Peyer's patch (tissue), 4 donors: ENCODE data around the gene SPAG9.

Source experiments
- CTCF ChIP-seq, 6 experiments: fragments of 450-650 bp in 4 of 6; fragments of 200-600 bp in 2 of 6; sonication (generic) in 1 of 6; IDR thresholded peaks; one replicate each; pipeline ENCODE4 v1.5.1; 2017 to 2019; ENCODE audit warnings: antibody characterized with exemption in 6 of 6, mild to moderate bottlenecking in 3 of 6, moderate library complexity in 1 of 6
- POLR2A ChIP-seq, 2 donors: fragments of 450-650 bp; IDR thresholded peaks; one replicate each; pipeline ENCODE4 v1.5.1; 2017; ENCODE audit warnings: antibody characterized with exemption in 2 of 2, mild to moderate bottlenecking in 2 of 2, moderate library complexity in 2 of 2

- TF ChIP-seq CTCF (IDR thresholded peaks at IDR 0.05) (no peak), POLR2A (IDR thresholded peaks at IDR 0.05) (no peak)
Measured at GRCh38 chr17:51132964-51133319, 12.3 kb upstream of the SPAG9 start.
